GM19239 (cell line): Measurements from ENCODE around the gene TXNDC2.
"Not testable (repeated sequence)": the region's sequence is repeated elsewhere in the genome, so short reads cannot be mapped to it uniquely, and the experiment has no call there.

Experiments
- DNase-seq: peaks from one replicate; pipeline ENCODE4 v3.0.0; 2011; ENCODE audit warnings: low spot score; ENCODE audit not compliant: insufficient read length
- FAIRE-seq: peaks from 2 replicates; lab custom pipeline; 2011; peaks lifted over from hg19 to GRCh38; lab: Jason Lieb, UNC

The TXNDC2 gene

GRCh38 chr18:9885170-9886004 lies at the start of gene TXNDC2:
TXNDC2 (plus strand) TSS chr18:9885973; CDS start chr18:9886681, 708 bp downstream.
- no peak for FAIRE-seq
- DNase-seq: no peak

GRCh38 chr18:9838144-9838877 lies 47.5 kb upstream of the TXNDC2 start:
- FAIRE-seq (no peak), DNase-seq (no peak)

- no peak for DNase-seq
- FAIRE-seq: no peak
These were observed 46.6 kb upstream of the TXNDC2 start for GRCh38 chr18:9839211-9839610.

GRCh38 chr18:9839853-9840252 lies 45.9 kb upstream of the TXNDC2 start:
- FAIRE-seq (no peak), DNase-seq (no peak)

GRCh38 chr18:9841752-9842151 lies 44.0 kb upstream of the TXNDC2 start:
- no peak for FAIRE-seq
- DNase-seq: no peak

- FAIRE-seq (no peak), DNase-seq (no peak)
These were observed 43.3 kb upstream of the TXNDC2 start for GRCh38 chr18:9842448-9842847.

- FAIRE-seq (no peak), DNase-seq (no peak)
These were observed 40.5 kb upstream of the TXNDC2 start for GRCh38 chr18:9845256-9845655.

- no peak for DNase-seq
- FAIRE-seq: no peak
These were observed 39.4 kb upstream of the TXNDC2 start for GRCh38 chr18:9846162-9846925.

GRCh38 chr18:9848170-9848879 lies 37.4 kb upstream of the TXNDC2 start:
- no peak for DNase-seq
- no peak for FAIRE-seq

GRCh38 chr18:9849407-9850283 lies 36.1 kb upstream of the TXNDC2 start:
- DNase-seq (no peak), FAIRE-seq (no peak)

- FAIRE-seq (no peak), DNase-seq (no peak)
These were observed 35.5 kb upstream of the TXNDC2 start for GRCh38 chr18:9850309-9850708.

- no peak for FAIRE-seq
- no peak for DNase-seq
These were observed 34.3 kb upstream of the TXNDC2 start for GRCh38 chr18:9851511-9851910.

- no peak for DNase-seq
- no peak for FAIRE-seq
These were observed 33.3 kb upstream of the TXNDC2 start for GRCh38 chr18:9852266-9853081.

- no peak for FAIRE-seq
- no peak for DNase-seq
These were observed 30.7 kb upstream of the TXNDC2 start for GRCh38 chr18:9854801-9855676.

- DNase-seq: no peak
- FAIRE-seq: no peak
These were observed 30.1 kb upstream of the TXNDC2 start for GRCh38 chr18:9855681-9856080.

- FAIRE-seq (no peak), DNase-seq (no peak)
These were observed 29.7 kb upstream of the TXNDC2 start for GRCh38 chr18:9856092-9856491.

- not testable (repeated sequence) for FAIRE-seq, DNase-seq
These were observed 28.2 kb upstream of the TXNDC2 start for GRCh38 chr18:9857479-9857998.
